ENCODE data around the gene MB.

MB gene

DNA sequence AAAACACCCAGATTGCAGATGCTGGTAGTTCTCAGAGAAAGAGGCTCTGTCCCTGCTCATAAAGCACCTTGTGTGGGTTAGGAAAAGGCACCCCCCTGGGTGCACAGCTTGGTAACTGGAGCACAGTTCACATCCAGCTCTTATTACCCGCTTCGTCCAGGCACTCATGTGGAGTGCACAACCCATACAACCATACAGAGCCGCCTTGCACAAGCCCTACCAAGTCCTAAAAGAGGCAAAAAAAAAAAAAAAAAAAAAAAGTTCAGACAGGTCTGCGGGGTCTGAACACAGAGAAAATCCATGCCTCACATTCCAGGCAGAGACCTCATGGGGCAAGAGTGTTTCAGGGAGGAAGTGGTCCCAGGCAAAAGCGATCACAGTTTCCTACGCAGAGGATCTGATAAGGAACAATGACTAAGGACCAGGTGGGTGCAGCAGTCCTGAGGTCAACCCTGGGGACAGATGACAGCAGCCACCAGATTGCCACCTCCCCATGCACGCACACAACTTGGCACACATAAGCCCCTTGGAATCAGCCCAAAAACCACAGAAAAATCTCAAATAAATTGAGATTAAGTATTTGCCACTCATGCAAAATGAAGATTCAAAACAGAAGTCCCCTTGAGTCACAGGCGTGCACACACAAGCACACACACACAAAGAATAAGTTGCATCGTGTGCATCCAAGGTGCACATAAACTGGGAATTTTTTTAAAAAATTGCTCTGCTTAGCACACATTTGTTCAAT, 12.3 kb downstream of the MB start:
- Histone ChIP-seq H3K4me1 (ENCODE audit: control insufficient read depth, insufficient read depth, low read length) (no peaks in the 10 kb centered on the region), H3K9me3 (ENCODE audit: control insufficient read depth, insufficient read depth, low read length) (no peaks in the 10 kb centered on the region), H3K4me3 (ENCODE audit: low read depth, low read length) (no peak overlapping the region), H3K27ac (ENCODE audit: low read depth, low read length) (no peak overlapping the region), H3K9ac (ENCODE audit: low read depth, low read length) (no peak overlapping the region), H3K27me3 (ENCODE audit: control insufficient read depth, insufficient read depth, low read length) (no peaks in the 10 kb centered on the region), H3K36me3 (ENCODE audit: control insufficient read depth, insufficient read depth, low read length) (no peaks in the 10 kb centered on the region)

DNA sequence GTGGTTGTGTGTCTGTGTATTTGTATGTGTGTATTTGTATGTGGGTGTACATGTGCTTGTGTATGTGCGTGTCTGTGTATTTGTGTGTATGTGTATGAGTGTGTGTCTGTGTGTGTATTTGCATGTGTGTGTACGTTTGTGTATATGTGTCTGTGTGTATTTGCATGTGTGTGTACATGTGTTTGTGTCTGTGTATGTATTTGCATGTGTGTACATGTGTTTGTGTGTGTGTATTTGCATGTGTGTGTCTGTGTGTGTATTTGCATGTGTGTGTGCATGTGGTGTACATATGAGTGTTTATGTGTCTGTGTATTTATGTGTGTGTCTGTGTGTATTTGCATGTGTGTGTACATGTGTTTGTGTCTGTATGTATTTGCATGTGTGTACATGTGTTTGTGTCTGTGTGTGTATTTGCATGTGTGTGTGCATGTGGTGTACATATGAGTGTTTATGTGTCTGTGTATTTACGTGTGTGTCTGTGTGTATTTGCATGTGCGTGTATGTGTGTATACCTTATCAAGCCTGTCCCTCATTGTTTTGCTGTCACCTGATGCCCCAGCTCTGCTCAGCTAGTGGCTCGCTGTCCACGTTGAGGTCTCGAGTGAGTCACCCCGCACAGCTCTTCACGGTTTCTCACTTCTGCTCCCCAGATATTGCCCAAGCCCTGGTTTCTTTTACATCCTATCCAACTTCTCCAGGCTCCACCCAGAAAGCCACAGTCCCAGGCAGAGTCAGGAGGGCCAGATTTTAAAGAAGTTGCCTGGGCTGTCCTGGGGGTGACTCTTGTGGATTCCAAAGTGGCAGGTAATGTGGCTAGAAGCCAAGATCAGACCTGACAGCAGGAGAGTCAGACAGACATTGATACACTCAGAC, 15.2 kb downstream of the MB start:
- Histone ChIP-seq H3K27ac (ENCODE audit: low read depth, low read length) (no peak overlapping the region), H3K27me3 (ENCODE audit: control insufficient read depth, insufficient read depth, low read length) (no peaks in the 10 kb centered on the region), H3K4me1 (ENCODE audit: control insufficient read depth, insufficient read depth, low read length) (no peaks in the 10 kb centered on the region), H3K4me3 (ENCODE audit: low read depth, low read length) (no peak overlapping the region), H3K9ac (ENCODE audit: low read depth, low read length) (no peak overlapping the region), H3K9me3 (ENCODE audit: control insufficient read depth, insufficient read depth, low read length) (no peaks in the 10 kb centered on the region), H3K36me3 (ENCODE audit: control insufficient read depth, insufficient read depth, low read length) (no peaks in the 10 kb centered on the region)

DNA sequence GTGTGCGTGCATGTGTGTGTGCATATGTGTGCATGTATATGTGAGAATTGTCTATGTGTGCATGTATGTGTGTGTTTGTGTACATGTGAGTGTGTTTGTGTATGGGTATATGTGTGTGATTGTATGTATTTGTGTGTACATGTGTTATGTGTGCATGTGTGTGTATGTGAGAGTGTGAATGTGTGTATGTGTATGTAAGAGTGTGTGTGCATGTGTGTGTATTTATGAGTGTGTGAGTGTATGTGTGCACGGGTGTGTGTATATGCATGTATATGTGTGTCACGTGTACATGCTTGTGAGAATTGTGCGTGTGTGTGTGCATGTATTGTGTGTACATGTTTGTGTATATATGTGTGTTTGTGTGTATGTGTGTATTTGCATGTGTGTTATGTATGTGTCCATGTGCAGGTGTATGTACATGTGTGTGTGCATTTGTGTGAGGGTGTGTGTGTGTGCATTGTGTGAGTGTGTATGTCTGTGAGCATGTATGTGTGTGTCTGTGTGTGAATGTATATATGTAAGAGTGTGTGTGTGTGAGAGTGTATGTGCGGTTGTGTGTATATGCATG, 16.0 kb downstream of the MB start:
- no peak overlapping the region for H3K27ac ChIP-seq (ENCODE audit: low read depth, low read length)
- no peaks in the 10 kb centered on the region for H3K4me1 ChIP-seq (ENCODE audit: control insufficient read depth, insufficient read depth, low read length)
- H3K27me3 ChIP-seq (ENCODE audit: control insufficient read depth, insufficient read depth, low read length), result no peaks in the 10 kb centered on the region
- no peak overlapping the region for H3K4me3 ChIP-seq (ENCODE audit: low read depth, low read length)
- H3K9ac ChIP-seq (ENCODE audit: low read depth, low read length), result no peak overlapping the region
- H3K36me3 ChIP-seq (ENCODE audit: control insufficient read depth, insufficient read depth, low read length), result no peaks in the 10 kb centered on the region
- no peaks in the 10 kb centered on the region for H3K9me3 ChIP-seq (ENCODE audit: control insufficient read depth, insufficient read depth, low read length)

DNA sequence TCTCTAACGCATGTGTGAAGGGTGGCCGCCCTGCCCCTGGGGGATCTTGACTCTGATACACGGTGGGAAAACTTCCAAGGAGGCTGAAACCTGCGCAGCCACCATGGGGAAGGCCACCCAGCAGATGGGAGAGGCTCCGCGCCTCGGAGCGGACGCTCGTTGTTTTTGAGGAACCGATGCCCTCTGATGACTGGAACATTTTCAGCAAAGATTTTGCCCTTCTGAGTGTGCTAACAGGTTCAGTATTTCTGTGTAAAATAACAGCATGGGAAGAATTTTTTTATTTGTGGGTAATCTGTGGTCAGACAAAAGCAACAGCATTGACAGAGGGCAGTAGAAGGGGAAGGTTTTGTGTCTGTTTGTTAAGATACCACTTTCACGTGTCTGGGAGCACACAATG, 16.7 kb downstream of the MB start:
- no peaks in the 10 kb centered on the region for H3K27me3 ChIP-seq (ENCODE audit: control insufficient read depth, insufficient read depth, low read length)
- H3K4me3 ChIP-seq (ENCODE audit: low read depth, low read length), result no peak overlapping the region
- H3K27ac ChIP-seq (ENCODE audit: low read depth, low read length), result no peak overlapping the region
- H3K36me3 ChIP-seq (ENCODE audit: control insufficient read depth, insufficient read depth, low read length), result no peaks in the 10 kb centered on the region
- no peaks in the 10 kb centered on the region for H3K9me3 ChIP-seq (ENCODE audit: control insufficient read depth, insufficient read depth, low read length)
- H3K9ac ChIP-seq (ENCODE audit: low read depth, low read length), result no peak overlapping the region
- H3K4me1 ChIP-seq (ENCODE audit: control insufficient read depth, insufficient read depth, low read length), result no peaks in the 10 kb centered on the region

DNA sequence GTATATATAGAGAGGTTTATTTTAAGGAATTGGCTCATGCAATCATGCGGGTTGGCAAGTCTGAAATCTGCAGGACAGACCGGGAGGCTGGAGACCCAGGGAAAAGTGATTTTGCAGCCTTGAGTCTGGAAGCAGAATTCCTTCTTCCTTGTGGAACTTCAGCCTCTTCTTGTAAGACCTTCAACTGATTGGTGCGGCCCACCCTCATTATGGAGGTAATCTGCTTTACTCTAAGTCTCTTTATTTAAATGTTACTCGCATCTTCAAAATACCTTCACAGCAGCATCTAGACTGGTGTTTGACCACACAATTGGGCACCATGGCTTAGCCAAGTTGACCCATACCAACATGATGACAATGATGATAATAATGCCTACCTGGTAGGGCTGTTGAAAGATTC, 17.8 kb downstream of the MB start:
- no peak overlapping the region for H3K9ac ChIP-seq (ENCODE audit: low read depth, low read length)

DNA sequence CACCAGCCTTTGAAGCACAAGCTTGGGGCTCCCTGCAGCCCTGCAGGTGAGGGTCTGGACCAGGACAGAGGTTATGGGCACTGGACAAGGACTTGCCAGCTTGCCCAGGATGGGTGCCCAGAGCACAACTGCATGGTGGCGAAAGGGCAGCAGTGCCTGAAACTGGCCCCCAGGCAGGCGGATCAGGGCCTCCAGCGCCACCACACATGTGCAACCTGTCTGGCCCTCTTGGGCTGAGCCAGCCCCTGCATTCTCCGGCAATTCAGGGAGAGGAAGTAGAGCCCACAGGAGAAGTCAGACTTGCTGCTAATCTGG, 18.8 kb downstream of the MB start:
- peaks cover 5% of the 10 kb centered on the region; the same call in 1 of the 2 replicates for H3K4me1 ChIP-seq (ENCODE audit: control insufficient read depth, insufficient read depth, low read length)
- no peak overlapping the region for H3K4me3 ChIP-seq (ENCODE audit: low read depth, low read length)
- no peak overlapping the region for H3K27ac ChIP-seq (ENCODE audit: low read depth, low read length)
- H3K27me3 ChIP-seq (ENCODE audit: control insufficient read depth, insufficient read depth, low read length), result peaks cover 2% of the 10 kb centered on the region; the same call in 1 of the 2 replicates
- H3K36me3 ChIP-seq (ENCODE audit: control insufficient read depth, insufficient read depth, low read length), result no peaks in the 10 kb centered on the region
- H3K9ac ChIP-seq (ENCODE audit: low read depth, low read length), result no peak overlapping the region
- no peaks in the 10 kb centered on the region for H3K9me3 ChIP-seq (ENCODE audit: control insufficient read depth, insufficient read depth, low read length)

More for the DNA sequence above, 17.8 kb downstream of the MB start:
- no peaks in the 10 kb centered on the region for H3K4me1 ChIP-seq (ENCODE audit: control insufficient read depth, insufficient read depth, low read length)
- H3K27me3 ChIP-seq (ENCODE audit: control insufficient read depth, insufficient read depth, low read length), result no peaks in the 10 kb centered on the region
- no peak overlapping the region for H3K27ac ChIP-seq (ENCODE audit: low read depth, low read length)
- H3K36me3 ChIP-seq (ENCODE audit: control insufficient read depth, insufficient read depth, low read length), result no peaks in the 10 kb centered on the region
- H3K4me3 ChIP-seq (ENCODE audit: low read depth, low read length), result no peak overlapping the region
- no peaks in the 10 kb centered on the region for H3K9me3 ChIP-seq (ENCODE audit: control insufficient read depth, insufficient read depth, low read length)

DNA sequence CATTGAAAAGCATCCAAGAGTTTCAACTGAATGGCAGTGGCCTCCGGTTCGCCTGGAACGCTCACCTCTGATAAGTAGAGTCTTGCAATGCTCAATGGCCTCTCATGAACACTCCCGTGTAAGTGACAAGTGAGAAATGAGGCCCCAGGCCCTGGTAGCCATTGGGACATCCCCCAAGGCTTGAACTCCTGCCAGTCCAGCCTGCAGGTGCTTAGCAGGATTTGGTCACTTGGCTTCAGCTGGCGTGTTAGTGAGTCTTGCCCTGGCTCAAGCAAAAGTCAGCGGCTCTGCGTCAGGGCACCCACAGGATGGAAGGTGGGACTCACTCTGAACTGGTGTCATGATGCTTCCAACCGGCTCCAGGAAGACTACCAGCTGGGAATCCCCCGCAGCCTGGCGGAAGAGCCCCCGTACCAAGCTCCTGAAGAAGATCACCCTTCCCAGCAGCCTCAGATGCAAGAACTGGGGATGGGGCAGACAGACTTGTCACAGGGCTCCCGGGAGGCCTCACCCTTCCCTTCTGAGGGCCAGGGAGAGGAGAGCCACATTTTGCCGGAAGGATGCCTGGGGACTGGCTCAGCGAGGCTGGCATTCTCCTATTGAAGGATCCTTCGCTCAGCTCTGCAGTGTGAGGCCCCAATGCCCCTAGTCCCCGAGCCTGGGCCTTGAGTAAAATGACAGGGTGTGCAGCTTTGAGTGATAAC, 19.3 kb downstream of the MB start:
- H3K27me3 ChIP-seq (ENCODE audit: control insufficient read depth, insufficient read depth, low read length), result peaks cover 2% of the 10 kb centered on the region; the same call in 1 of the 2 replicates

DNA sequence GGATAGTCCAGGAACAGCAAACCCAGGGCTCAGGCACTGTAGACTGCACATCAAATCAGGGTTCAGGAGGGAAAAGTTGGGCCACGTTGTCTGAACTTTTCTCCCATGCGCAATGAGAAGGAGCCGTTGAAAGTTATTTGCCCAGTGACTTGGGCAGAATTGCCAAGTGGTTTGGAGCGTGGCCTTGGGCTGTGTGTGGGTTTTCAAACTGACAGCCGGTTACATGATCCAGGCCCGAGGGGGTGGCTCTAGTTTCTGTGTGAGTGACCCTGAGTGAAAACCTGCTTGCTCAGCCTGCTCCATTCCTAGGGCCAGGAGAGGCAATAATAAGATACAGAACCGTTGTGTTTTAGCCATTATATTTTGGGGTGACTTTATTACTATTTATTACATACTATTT, 20.3 kb downstream of the MB start:
- Histone ChIP-seq H3K4me3 (ENCODE audit: low read depth, low read length) (no peak overlapping the region), H3K27ac (ENCODE audit: low read depth, low read length) (no peak overlapping the region), H3K9ac (ENCODE audit: low read depth, low read length) (no peak overlapping the region), H3K36me3 (ENCODE audit: control insufficient read depth, insufficient read depth, low read length) (no peaks in the 10 kb centered on the region), H3K9me3 (ENCODE audit: control insufficient read depth, insufficient read depth, low read length) (no peaks in the 10 kb centered on the region), H3K27me3 (ENCODE audit: control insufficient read depth, insufficient read depth, low read length) (peaks cover 2% of the 10 kb centered on the region; the same call in 1 of the 2 replicates), H3K4me1 (ENCODE audit: control insufficient read depth, insufficient read depth, low read length) (peaks cover 5% of the 10 kb centered on the region; the same call in 1 of the 2 replicates)

More for the DNA sequence above, 19.3 kb downstream of the MB start:
- no peaks in the 10 kb centered on the region for H3K36me3 ChIP-seq (ENCODE audit: control insufficient read depth, insufficient read depth, low read length)
- peaks cover 5% of the 10 kb centered on the region; the same call in 1 of the 2 replicates for H3K4me1 ChIP-seq (ENCODE audit: control insufficient read depth, insufficient read depth, low read length)
- no peak overlapping the region for H3K27ac ChIP-seq (ENCODE audit: low read depth, low read length)
- no peak overlapping the region for H3K4me3 ChIP-seq (ENCODE audit: low read depth, low read length)
- H3K9me3 ChIP-seq (ENCODE audit: control insufficient read depth, insufficient read depth, low read length), result no peaks in the 10 kb centered on the region
- no peak overlapping the region for H3K9ac ChIP-seq (ENCODE audit: low read depth, low read length)

DNA sequence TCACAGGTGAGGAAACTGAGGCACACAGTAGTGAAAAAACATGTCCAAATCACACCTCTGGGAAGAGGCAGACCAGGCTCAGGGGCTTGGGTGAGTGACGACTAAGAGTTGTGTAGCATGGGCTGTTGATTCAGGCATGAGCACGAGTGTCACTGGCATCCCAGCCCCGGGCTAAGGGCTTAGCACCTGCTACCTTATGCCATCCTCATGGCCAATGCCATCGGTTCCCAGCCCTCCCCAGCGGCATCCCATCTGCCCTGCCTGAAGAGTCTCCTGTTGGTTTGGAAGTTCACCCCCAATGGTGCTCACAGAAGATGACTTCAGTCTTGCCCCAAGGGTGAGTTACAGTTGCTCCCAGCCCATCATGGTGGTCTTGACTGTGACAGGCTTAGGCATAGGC, 22.4 kb downstream of the MB start:
- Histone ChIP-seq H3K4me1 (ENCODE audit: control insufficient read depth, insufficient read depth, low read length) (peaks cover 5% of the 10 kb centered on the region; the same call in 1 of the 2 replicates), H3K9ac (ENCODE audit: low read depth, low read length) (no peak overlapping the region), H3K36me3 (ENCODE audit: control insufficient read depth, insufficient read depth, low read length) (no peaks in the 10 kb centered on the region), H3K27me3 (ENCODE audit: control insufficient read depth, insufficient read depth, low read length) (peaks cover 2% of the 10 kb centered on the region; the same call in 1 of the 2 replicates), H3K4me3 (ENCODE audit: low read depth, low read length) (no peak overlapping the region), H3K27ac (ENCODE audit: low read depth, low read length) (no peak overlapping the region), H3K9me3 (ENCODE audit: control insufficient read depth, insufficient read depth, low read length) (no peaks in the 10 kb centered on the region)

DNA sequence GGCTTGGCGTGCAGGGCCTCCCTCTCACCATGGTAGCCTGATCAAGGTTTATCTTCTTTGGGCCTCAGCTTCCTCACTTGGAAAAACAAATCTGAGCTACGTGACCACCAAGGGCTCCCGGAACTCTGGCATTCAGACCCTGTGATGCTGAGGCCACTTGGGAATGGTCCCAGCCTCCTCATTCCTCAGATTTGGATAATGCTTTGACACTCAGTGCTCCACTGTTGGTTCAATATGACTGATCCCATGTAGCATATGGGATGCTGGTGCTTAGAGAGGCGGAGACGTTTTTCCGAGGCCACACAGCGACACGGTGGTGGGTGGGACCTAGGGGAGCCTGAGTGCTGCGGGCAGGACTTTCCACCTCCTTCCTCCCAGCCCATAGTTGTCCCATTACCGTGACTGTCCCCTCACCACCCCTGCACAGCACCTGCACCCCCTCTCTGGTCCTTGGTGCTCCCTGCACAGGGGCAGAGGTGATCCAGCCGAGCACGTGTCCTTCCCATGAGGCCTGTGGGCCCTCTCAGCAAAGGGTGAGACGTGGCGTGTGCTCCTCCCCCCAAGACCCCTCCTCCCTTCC, 23.1 kb downstream of the MB start:
- no peak overlapping the region for H3K27ac ChIP-seq (ENCODE audit: low read depth, low read length)
- no peaks in the 10 kb centered on the region for H3K36me3 ChIP-seq (ENCODE audit: control insufficient read depth, insufficient read depth, low read length)
- H3K4me3 ChIP-seq (ENCODE audit: low read depth, low read length), result no peak overlapping the region
- H3K9me3 ChIP-seq (ENCODE audit: control insufficient read depth, insufficient read depth, low read length), result no peaks in the 10 kb centered on the region
- peaks cover 5% of the 10 kb centered on the region; the same call in 1 of the 2 replicates for H3K4me1 ChIP-seq (ENCODE audit: control insufficient read depth, insufficient read depth, low read length)
- H3K27me3 ChIP-seq (ENCODE audit: control insufficient read depth, insufficient read depth, low read length), result peaks cover 2% of the 10 kb centered on the region; the same call in 1 of the 2 replicates
- no peak overlapping the region for H3K9ac ChIP-seq (ENCODE audit: low read depth, low read length)

Measured in HUES48 (cell line).